ENCODE data around the gene WWC2.

WWC2 gene

DNA sequence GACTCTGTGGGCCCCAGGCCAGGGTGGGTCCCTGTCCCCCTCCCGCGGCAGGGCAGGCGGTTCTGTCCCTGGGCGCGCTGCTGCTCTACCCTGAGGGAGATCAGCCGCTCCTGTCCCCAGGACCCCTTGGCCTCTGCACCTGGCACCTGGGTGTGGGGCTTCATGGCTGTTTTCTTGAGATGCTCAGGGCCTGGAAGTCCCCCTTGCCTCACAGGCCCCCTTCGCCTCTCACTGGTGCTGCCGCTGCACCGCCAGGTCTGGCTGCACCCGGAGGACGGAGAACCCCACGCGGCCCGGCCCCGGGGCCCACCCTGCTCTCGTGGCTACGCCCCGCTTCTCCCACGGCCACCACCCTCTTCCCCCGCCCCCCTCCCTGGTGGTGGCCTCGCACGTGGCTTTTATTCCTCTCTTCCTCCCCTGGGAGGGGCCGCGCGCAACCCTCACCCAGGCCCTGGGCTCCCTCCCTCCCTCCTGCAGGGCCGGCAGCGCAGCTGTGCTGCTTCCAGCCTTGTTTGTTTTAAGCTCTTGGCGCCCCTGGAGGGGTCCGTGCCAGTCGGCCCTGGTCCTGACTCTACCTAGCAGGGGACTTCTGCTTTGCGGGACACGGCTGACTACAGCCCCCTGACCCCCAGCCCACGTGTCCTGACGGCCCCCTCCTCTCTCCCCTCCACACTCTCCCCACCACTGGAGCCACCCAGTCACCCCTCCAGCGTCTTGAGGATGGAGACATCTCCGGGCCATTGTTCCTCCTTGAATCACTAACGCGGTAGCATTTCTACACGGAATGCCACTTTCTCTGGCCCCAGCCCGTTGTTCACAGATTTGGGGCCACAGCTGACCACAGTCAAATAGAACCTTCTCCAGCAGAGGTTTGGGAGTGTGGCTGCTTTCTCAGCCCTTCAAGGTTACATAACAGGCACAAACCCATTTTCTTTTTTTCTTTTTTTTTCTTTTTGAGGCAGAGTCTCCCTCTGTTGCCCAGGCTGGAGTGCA lies 243.8 kb downstream of the WWC2 start:
- TF ChIP-seq, protein P1, sequence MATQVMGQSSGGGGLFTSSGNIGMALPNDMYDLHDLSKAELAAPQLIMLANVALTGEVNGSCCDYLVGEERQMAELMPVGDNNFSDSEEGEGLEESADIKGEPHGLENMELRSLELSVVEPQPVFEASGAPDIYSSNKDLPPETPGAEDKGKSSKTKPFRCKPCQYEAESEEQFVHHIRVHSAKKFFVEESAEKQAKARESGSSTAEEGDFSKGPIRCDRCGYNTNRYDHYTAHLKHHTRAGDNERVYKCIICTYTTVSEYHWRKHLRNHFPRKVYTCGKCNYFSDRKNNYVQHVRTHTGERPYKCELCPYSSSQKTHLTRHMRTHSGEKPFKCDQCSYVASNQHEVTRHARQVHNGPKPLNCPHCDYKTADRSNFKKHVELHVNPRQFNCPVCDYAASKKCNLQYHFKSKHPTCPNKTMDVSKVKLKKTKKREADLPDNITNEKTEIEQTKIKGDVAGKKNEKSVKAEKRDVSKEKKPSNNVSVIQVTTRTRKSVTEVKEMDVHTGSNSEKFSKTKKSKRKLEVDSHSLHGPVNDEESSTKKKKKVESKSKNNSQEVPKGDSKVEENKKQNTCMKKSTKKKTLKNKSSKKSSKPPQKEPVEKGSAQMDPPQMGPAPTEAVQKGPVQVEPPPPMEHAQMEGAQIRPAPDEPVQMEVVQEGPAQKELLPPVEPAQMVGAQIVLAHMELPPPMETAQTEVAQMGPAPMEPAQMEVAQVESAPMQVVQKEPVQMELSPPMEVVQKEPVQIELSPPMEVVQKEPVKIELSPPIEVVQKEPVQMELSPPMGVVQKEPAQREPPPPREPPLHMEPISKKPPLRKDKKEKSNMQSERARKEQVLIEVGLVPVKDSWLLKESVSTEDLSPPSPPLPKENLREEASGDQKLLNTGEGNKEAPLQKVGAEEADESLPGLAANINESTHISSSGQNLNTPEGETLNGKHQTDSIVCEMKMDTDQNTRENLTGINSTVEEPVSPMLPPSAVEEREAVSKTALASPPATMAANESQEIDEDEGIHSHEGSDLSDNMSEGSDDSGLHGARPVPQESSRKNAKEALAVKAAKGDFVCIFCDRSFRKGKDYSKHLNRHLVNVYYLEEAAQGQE (IDR thresholded peaks at IDR 0.05; ENCODE audit: insufficient replicate concordance, low read depth) = no peak
- TF ChIP-seq POLR2AphosphoS5 (IDR thresholded peaks at IDR 0.05; ENCODE audit: low read depth) = no peak
- TF ChIP-seq SPI1 (IDR thresholded peaks at IDR 0.05; ENCODE audit: borderline replicate concordance, low read depth) = no peak
- no peak for TF ChIP-seq GABPA (IDR thresholded peaks at IDR 0.05; ENCODE audit: low read depth)
- DNase-seq (ENCODE audit: low read depth in 1 of 2, low spot score in 1 of 2) = no peak
- Histone ChIP-seq H3K4me3 (replicated peaks; ENCODE audit: insufficient read depth, low read length) (no peak overlapping the region), H3K27me3 (ENCODE audit: insufficient read depth, poor library complexity, severe bottlenecking) (peaks cover 2% of the 10 kb centered on the region), H3K27ac (replicated peaks) (no peak overlapping the region)

DNA sequence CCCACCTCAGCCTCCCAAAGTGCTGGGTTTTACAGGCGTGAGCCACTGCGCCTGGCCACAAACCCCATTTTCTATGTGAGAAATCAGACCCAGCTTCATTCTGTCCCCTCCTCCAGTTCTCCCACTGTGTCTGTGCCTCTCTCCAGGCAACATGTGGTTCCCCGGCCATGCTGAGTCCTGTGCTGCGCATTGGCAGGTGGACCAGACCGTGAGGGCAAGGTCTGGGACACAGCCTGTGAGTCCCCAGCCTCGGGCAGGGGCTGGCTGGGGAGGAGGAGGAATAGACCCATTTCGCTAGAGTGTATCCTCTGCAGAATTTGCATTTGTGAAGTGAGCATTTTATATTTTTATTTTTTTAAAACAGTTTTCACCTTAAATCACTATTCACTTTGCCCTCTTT lies 244.7 kb downstream of the WWC2 start:
- H3K27ac ChIP-seq (replicated peaks) = no peak overlapping the region
- H3K4me3 ChIP-seq (replicated peaks; ENCODE audit: insufficient read depth, low read length) = no peak overlapping the region
- TF ChIP-seq GABPA (IDR thresholded peaks at IDR 0.05; ENCODE audit: low read depth) = no peak
- TF ChIP-seq, protein P2, sequence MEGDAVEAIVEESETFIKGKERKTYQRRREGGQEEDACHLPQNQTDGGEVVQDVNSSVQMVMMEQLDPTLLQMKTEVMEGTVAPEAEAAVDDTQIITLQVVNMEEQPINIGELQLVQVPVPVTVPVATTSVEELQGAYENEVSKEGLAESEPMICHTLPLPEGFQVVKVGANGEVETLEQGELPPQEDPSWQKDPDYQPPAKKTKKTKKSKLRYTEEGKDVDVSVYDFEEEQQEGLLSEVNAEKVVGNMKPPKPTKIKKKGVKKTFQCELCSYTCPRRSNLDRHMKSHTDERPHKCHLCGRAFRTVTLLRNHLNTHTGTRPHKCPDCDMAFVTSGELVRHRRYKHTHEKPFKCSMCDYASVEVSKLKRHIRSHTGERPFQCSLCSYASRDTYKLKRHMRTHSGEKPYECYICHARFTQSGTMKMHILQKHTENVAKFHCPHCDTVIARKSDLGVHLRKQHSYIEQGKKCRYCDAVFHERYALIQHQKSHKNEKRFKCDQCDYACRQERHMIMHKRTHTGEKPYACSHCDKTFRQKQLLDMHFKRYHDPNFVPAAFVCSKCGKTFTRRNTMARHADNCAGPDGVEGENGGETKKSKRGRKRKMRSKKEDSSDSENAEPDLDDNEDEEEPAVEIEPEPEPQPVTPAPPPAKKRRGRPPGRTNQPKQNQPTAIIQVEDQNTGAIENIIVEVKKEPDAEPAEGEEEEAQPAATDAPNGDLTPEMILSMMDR (IDR thresholded peaks at IDR 0.05; ENCODE audit: insufficient read depth, low read length) = no peak
- no peak for TF ChIP-seq SPI1 (IDR thresholded peaks at IDR 0.05; ENCODE audit: borderline replicate concordance, low read depth)
- TF ChIP-seq, protein P1 (IDR thresholded peaks at IDR 0.05; ENCODE audit: insufficient replicate concordance, low read depth) = no peak
- DNase-seq (ENCODE audit: low read depth in 1 of 2, low spot score in 1 of 2) = no peak
- H3K27me3 ChIP-seq (ENCODE audit: insufficient read depth, poor library complexity, severe bottlenecking) = peaks cover 2% of the 10 kb centered on the region

DNA sequence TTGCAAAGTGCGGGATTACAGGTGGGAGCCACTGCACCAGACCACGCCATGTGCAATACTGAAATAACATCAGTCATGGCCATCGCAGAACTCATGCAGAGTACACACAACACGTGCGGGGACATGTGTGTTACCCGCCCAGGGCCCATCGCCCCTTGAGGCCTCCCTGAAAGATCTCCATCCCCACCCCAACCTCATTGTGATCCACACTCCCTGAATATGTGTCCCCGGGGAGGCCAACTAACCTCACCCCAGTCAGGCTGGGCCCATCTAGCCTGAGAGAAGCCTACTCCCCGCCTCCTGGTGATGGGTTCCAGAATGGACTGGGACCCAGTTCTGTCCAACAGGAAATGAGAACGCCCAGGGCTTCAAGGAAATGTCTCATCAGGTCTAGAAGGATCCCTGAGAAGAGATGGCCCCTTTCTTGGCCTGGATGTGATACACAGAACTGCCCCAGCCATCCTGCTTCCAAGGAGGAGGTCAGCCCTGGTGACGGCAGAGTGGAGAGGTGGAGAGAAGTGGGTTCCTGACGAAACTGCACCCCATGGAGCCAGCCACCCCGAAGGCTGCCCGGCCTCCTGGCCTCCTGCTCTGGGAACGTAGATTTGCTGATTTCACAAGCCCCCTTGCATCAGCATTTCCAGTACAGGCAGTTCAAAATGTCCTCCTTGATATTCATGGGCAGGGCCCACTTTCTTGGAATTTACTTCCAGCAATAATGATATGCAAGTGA lies 245.6 kb downstream of the WWC2 start:
- TF ChIP-seq GABPA (IDR thresholded peaks at IDR 0.05; ENCODE audit: low read depth) (no peak), POLR2AphosphoS5 (IDR thresholded peaks at IDR 0.05; ENCODE audit: low read depth) (no peak), SPI1 (IDR thresholded peaks at IDR 0.05; ENCODE audit: borderline replicate concordance, low read depth) (no peak)
- TF ChIP-seq, protein P1 (IDR thresholded peaks at IDR 0.05; ENCODE audit: insufficient replicate concordance, low read depth) = no peak
- TF ChIP-seq, protein P2 (IDR thresholded peaks at IDR 0.05; ENCODE audit: insufficient read depth, low read length) = no peak
- Histone ChIP-seq H3K4me3 (replicated peaks; ENCODE audit: insufficient read depth, low read length) (no peak overlapping the region), H3K27ac (replicated peaks) (no peak overlapping the region), H3K27me3 (ENCODE audit: insufficient read depth, poor library complexity, severe bottlenecking) (peaks cover 2% of the 10 kb centered on the region)
- no peak for DNase-seq (ENCODE audit: low read depth in 1 of 2, low spot score in 1 of 2)

Data from HL-60 (cell line).